Hippocampal formation (tissue), 2 donors: Measurements from ENCODE around the gene TBX18.

Experiments used
- DNase-seq, 2 donors: peaks; one replicate each; lab custom pipeline; 2025; lab: John Stamatoyannopoulos, UW

TBX18 gene

GRCh38 chr6:84671183-84671582, 93.2 kb downstream of the TBX18 start:
- DNase-seq: peak in 1 of 2 donors; percentile 12

- DNase-seq: no peak
These were observed 94.5 kb downstream of the TBX18 start for GRCh38 chr6:84669945-84670344.

DNA sequence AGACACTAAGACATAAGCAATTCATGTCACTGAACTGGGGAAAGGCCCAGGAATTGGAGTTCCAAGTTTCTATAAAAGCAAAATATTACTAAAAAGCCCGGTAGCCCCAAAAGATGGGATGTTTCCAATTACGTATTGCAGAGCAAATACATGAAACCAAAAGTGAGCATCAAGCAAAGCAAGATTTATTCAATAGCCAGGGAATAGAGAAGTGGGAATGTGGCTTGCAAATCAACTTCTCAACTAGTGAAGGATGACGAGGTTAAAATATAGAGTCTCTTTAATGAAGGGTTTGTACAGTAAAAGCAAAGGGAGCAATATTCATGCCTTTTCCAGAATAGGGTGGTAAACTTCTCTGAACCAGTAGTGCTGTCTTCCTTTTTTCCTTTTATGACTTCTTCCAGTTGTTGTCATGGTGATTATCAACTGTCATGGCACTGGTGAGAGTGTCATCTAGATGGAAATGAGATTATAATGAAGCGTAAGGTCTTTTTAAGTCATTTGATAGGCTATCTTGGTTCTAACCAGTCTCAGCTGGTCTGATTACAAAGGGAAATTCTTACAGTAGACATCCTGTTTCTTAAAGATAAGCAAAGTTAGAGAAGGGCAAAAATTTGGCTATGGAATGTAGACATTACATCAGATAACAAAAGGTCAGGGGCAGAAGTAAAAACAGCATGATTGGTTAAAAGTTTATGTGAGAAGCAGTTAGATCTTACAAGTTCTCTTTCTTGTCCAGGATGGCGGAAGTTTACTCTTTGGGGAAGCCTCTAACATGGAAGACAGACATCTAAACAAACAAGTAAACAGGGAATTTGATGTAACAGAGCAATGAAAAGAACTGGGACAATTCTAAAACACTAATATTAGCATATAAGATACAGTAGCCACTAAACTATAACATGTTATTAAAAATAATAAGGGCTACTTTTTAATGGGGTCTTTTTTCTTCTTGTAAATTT, 96.9 kb downstream of the TBX18 start:
- no peak for DNase-seq

DNA sequence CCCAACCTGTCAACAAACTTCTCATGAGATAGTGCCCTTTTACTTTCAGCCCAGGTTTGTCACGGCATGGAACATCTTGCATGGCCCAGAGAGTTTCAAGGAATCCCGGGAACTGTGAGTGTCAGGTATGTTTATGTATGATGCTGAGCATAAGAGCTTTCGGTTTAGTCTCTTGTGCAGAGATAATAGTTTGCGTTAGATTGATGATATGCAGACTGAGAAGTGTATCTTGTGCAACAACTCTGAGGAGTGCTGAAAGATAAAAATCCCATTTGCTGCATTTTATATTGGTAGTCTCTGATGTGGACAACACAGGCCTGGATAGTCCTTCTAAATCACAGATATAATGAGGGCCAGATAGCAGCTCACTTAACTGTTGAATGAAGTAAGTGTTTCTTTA, 99.0 kb downstream of the TBX18 start:
- no peak for DNase-seq

GRCh38 chr6:84663866-84664265, 100.5 kb downstream of the TBX18 start:
- DNase-seq: no peak

DNA sequence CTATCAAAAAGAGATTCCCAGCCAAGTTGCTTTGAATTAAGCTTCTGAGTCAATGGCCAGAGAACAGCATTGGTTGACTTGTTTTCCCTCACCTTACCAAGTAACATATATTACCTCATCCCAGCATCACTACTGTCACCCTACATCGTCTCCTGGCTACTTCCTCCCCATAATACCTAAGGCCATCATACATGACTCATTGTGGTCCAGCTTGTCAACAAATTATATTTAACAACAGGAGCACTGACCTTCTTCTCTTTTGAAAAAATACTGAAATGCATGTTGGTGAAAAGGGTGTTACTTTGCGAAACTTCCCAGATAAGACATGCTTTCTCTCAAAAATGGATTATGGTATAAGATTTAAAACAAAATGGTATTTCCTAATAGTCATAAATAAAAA, 106.9 kb downstream of the TBX18 start:
- no peak for DNase-seq

DNA sequence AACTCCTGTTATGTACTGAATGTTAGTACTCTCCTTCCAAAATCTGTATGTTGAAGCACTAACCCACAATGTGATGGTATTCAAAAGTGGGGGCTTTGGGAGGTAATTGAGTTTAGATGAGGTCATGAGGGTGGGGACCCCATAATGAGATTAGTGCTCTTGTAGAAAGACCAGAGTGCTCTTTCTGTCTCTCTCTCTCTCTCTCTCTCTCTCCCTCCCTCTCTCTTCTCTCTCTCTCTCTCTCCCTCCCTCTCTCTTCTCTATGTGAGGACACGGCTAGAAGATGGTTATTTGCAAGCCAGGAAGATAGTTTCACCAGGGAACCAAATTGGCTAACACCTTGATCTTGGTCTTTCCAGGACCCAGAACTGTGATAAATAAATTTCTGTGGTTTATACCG, 107.4 kb downstream of the TBX18 start:
- DNase-seq: no peak

- DNase-seq: no peak
These were observed 111.3 kb downstream of the TBX18 start for GRCh38 chr6:84653027-84653551.

- DNase-seq: no peak
These were observed 111.9 kb downstream of the TBX18 start for GRCh38 chr6:84652356-84653026.

DNA sequence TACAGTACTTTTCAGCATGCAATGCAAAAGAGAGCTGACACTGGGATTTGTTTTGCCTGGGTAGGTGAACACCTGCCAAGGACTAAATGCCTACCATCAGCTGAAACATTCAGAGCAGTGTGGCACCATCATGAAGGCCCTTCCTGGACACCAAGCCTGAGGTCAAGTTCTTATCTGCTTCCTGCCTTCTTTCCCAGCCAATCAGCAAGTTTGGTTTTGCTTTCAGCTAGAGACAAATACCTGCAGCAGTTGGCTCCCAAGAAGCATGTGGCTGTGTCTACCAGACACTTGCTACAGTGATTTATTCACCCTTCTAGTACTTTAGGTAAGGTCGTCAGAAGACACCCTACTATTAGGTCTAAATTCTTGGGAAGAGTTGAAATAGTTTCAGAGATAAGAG, 112.8 kb downstream of the TBX18 start:
- DNase-seq: no peak

GRCh38 chr6:84648444-84648843, 116.0 kb downstream of the TBX18 start:
- DNase-seq: no peak

GRCh38 chr6:84645563-84646266, 118.7 kb downstream of the TBX18 start:
- DNase-seq: no peak

DNA sequence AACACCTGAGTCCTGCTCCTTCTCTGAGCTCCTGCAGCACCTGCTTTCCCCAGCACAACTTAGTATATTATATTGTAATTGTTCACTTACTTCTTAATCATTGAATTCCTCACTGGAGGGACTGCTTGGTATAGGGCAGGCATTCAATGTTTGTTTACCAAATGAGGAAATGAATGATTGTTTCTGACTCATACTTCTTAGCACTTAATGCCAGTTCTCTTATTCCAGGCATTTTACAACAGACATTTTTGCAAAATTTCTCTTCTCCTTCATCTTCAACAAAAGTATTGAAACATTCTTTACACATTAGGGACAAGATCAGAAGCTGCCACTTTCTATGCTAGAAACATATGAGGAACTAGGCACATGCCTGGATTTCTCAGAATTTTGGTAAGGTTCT, 119.4 kb downstream of the TBX18 start:
- no peak for DNase-seq

GRCh38 chr6:84643778-84644177, 120.6 kb downstream of the TBX18 start:
- DNase-seq: no peak

GRCh38 chr6:84641076-84641475, 123.3 kb downstream of the TBX18 start:
- no peak for DNase-seq

DNA sequence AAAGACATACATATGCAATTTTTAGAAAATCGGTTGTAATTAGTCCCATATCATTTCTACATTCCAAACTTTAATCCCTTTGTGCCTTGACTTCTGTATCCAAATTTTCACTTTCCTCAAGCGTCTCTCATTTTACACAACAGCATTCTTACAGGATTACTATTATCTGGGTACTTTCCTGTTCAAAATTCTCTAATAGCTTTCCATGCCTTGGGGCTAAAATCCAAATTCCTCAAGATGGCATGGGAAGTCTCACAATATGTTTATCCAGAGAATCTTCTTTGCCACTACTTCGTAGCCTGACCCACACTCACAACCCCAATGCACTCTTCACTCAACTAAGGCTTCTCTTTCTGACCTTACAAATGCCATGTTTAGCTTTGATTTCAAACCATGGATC, 125.0 kb downstream of the TBX18 start:
- DNase-seq: no peak

- DNase-seq: no peak
These were observed 126.1 kb downstream of the TBX18 start for GRCh38 chr6:84638286-84638685.
